ENCODE measurements around the gene PABPN1. TPM values are rescaled to one million over a fixed set of nuclear protein-coding genes. Genes with fewer than 3 reads are reported as not detected.
A peak's percentile ranks its signal among the peaks of the same experiment; 100 is the strongest.

The PABPN1 gene
- total and polyA plus RNA-seq, 9 of the 15 experiments (the other 6 are each of a cell fraction or from before 2014, with no cell fraction given): 32.6 to 388 (median 178) TPM

GRCh38 chr14:23286020-23286901 lies 35.0 kb upstream of the PABPN1 start, which contains the start of gene HOMEZ (continued):
- no peak for TF ChIP-seq ARID3B (CRISPR knock-in tag; IDR thresholded peaks at IDR 0.05; ENCODE audit: borderline replicate concordance)
- TF ChIP-seq CCAR2 (IDR thresholded peaks at IDR 0.05; ENCODE audit: low read depth, low read length): no peak
- TF ChIP-seq TRIM28 (IDR thresholded peaks at IDR 0.05): no peak
- TF ChIP-seq CBX1 (IDR thresholded peaks at IDR 0.05; ENCODE audit: low read depth): peak; percentile 52; the same call in 1 of the 2 replicates
- no peak for TF ChIP-seq KAT8 (IDR thresholded peaks at IDR 0.05; ENCODE audit: low read depth)
- no peak for TF ChIP-seq TCFL5 (CRISPR knock-in tag; conservative IDR thresholded peaks at IDR 0.05)
- no peak for TF ChIP-seq NFE2L1 (tag; IDR thresholded peaks at IDR 0.05; ENCODE audit: borderline replicate concordance, low read depth)
- peak; percentile 87 for TF ChIP-seq POLR2H (tag; IDR thresholded peaks at IDR 0.05; ENCODE audit: low read depth)
- TF ChIP-seq FUS (optimal IDR thresholded peaks at IDR 0.05; ENCODE audit: low read depth, low read length): no peak
- TF ChIP-seq HDAC6 (IDR thresholded peaks at IDR 0.05; ENCODE audit: low read depth, low read length): no peak
- TF ChIP-seq MEIS2 (IDR thresholded peaks at IDR 0.05; ENCODE audit: partially characterized antibody): peak; percentile 28
- TF ChIP-seq ZC3H11A (IDR thresholded peaks at IDR 0.05; ENCODE audit: low read depth, low read length): no peak
- no peak for TF ChIP-seq TRIM25 (IDR thresholded peaks at IDR 0.05; ENCODE audit: borderline replicate concordance)
- TF ChIP-seq ZNF507 (tag; conservative IDR thresholded peaks at IDR 0.05): no peak
- TF ChIP-seq ZNF324 (CRISPR knock-in tag; IDR thresholded peaks at IDR 0.05): no peak
- 0 out of 2 replicates have a peak, but pooled peaks have one; percentile 83 for TF ChIP-seq ERF (CRISPR knock-in tag; IDR thresholded peaks at IDR 0.05)
- no peak for TF ChIP-seq NCOR1 (IDR thresholded peaks at IDR 0.05)
- TF ChIP-seq PHF8 (IDR thresholded peaks at IDR 0.05; ENCODE audit: borderline replicate concordance, low read length): peak; percentile 72
- TF ChIP-seq HMGXB4 (CRISPR knock-in tag; IDR thresholded peaks at IDR 0.05): no peak
- no peak for TF ChIP-seq ARHGAP35 (IDR thresholded peaks at IDR 0.05; ENCODE audit: partially characterized antibody)
- no peak for TF ChIP-seq JUND (IDR thresholded peaks at IDR 0.05; ENCODE audit: borderline replicate concordance, low read depth, low read length)
- TF ChIP-seq JUND (tag; IDR thresholded peaks at IDR 0.05; ENCODE audit: borderline replicate concordance, low read depth, low read length): peak; percentile 39; the same call in 1 of the 3 replicates
- peak; percentile 79 for TF ChIP-seq POLR2G (IDR thresholded peaks at IDR 0.05; ENCODE audit: low read depth, low read length)
- no peak for TF ChIP-seq ZNF316 (IDR thresholded peaks at IDR 0.05)

All from K562 (cell line).